HG02759 (cell line): ENCODE data around the gene SAPCD2.
"Not testable (repeated sequence)": the region's sequence is repeated elsewhere in the genome, so short reads cannot be mapped to it uniquely, and the experiment has no call there.

ENCODE experiments used
- ATAC-seq: cut with Tn5 transposase; IDR thresholded peaks from one replicate; pipeline ENCODE4 v1.9.1; 2021; ENCODE audit warnings: mild to moderate bottlenecking, moderate library complexity; ENCODE audit not compliant: unreplicated experiment

Gene SAPCD2

GRCh38 chr9:137033481-137033880 lies 36.9 kb downstream of the SAPCD2 start:
- ATAC-seq: not testable (repeated sequence)

- no peak for ATAC-seq
Measured at GRCh38 chr9:137032858-137033257, 37.5 kb downstream of the SAPCD2 start.

GRCh38 chr9:137031904-137032640 lies 38.3 kb downstream of the SAPCD2 start, which contains the start of gene FUT7:
TSS of gene FUT7 (minus strand) at chr9:137032088. CDS start at chr9:137031991, 97 bp downstream.
- no peak for ATAC-seq

- no peak for ATAC-seq
Measured at GRCh38 chr9:137030538-137031527, 39.5 kb downstream of the SAPCD2 start.

- no peak for ATAC-seq
Measured at GRCh38 chr9:137030006-137030405, 40.4 kb downstream of the SAPCD2 start.

- ATAC-seq: no peak
Measured at GRCh38 chr9:137029058-137029936, 41.1 kb downstream of the SAPCD2 start.

- ATAC-seq: peak; percentile 58
Measured at GRCh38 chr9:137028263-137029057, 41.9 kb downstream of the SAPCD2 start.

GRCh38 chr9:137027369-137028262 lies 42.7 kb downstream of the SAPCD2 start, which contains the start of gene ABCA2:
TSS of gene ABCA2 (minus strand) at chr9:137028237. CDS start at chr9:137028140, 97 bp downstream.
- peak; percentile 18 for ATAC-seq

GRCh38 chr9:137026828-137027227 lies 43.5 kb downstream of the SAPCD2 start:
- no peak for ATAC-seq

GRCh38 chr9:137026384-137026783 lies 44.0 kb downstream of the SAPCD2 start:
- ATAC-seq: no peak

GRCh38 chr9:137025517-137025966 lies 44.8 kb downstream of the SAPCD2 start:
- no peak for ATAC-seq

- ATAC-seq: no peak
Measured at GRCh38 chr9:137023583-137023991, 46.8 kb downstream of the SAPCD2 start.

GRCh38 chr9:137023157-137023556 lies 47.2 kb downstream of the SAPCD2 start:
- no peak for ATAC-seq

- no peak for ATAC-seq
Measured at GRCh38 chr9:137022662-137023008, 47.7 kb downstream of the SAPCD2 start.

- no peak for ATAC-seq
Measured at GRCh38 chr9:137021979-137022661, 48.2 kb downstream of the SAPCD2 start.

- ATAC-seq: no peak
Measured at GRCh38 chr9:137021568-137021978, 48.8 kb downstream of the SAPCD2 start.

- no peak for ATAC-seq
Measured at GRCh38 chr9:137020771-137021567, 49.4 kb downstream of the SAPCD2 start.
